ENCODE measurements around the gene POU6F2. TPM values are rescaled to one million over a fixed set of nuclear protein-coding genes. Genes with fewer than 3 reads are reported as not detected.

POU6F2 gene
- total and polyA plus RNA-seq, 2 of the 4 experiments (the other 2 are of a cell fraction), result not detected

DNA sequence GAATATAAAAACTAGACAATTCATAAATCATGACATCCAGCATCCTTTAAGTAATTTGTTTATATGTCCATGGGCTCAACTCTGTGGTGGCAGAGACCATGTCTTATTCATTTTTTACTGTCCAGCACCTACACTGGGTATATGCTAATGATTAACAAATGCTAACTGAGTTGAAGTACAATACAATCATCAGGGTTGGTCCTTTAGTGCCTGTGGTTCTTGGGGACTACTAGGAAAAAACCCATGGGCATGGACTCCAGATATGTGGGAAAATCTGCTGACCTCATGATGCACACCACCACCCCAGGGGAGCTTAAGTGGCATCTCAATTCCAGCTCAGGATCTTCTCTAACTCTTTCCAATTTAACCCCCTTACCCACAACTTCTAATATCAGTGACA, 503.2 kb downstream of the POU6F2 start:
- H3K4ac ChIP-seq (ENCODE audit: low read depth, low read length), result no peak overlapping the region
- H3K36me3 ChIP-seq (ENCODE audit: control insufficient read depth, insufficient read depth, low read length), result no peaks in the 10 kb centered on the region
- H3K23ac ChIP-seq (ENCODE audit: low read depth, low read length), result no peak overlapping the region
- no peaks in the 10 kb centered on the region for H4K20me1 ChIP-seq (ENCODE audit: insufficient read depth, low read length)
- H2BK5ac ChIP-seq (ENCODE audit: low read depth, low read length, poor library complexity, severe bottlenecking), result no peak overlapping the region
- BruUV-seq (replicated peaks), result no TSS peak
- H2BK120ac ChIP-seq (ENCODE audit: low read depth, low read length), result no peak overlapping the region
- no peak overlapping the region for H3K4me3 ChIP-seq (ENCODE audit: insufficient read depth, low read depth, low read length)
- H2BK20ac ChIP-seq (ENCODE audit: low read depth, low read length), result no peak overlapping the region
- in situ Hi-C loops (cut with MboI; ENCODE audit: low sequenced_read_pairs), result no loop called here
- no peaks in the 10 kb centered on the region for H3K79me1 ChIP-seq (ENCODE audit: low read depth in 1 of 2, low read length in 2 of 2)
- no peak overlapping the region for H3K14ac ChIP-seq (replicated peaks; ENCODE audit: low read depth, low read length)
- dilution Hi-C loops (cut with HindIII; ENCODE audit: low sequenced_read_pairs, unreplicated experiment), result no loop called here
- no peak overlapping the region for H3K27ac ChIP-seq (ENCODE audit: insufficient read depth, low read length)
- no peak overlapping the region for H4K5ac ChIP-seq (ENCODE audit: low read depth, low read length)
- ChIA-PET POLR2A (ENCODE audit: unreplicated experiment) (no interaction called here), CTCF (no interaction called here)
- no peak overlapping the region for H4K91ac ChIP-seq (ENCODE audit: insufficient read depth, low read depth, low read length)
- no peaks in the 10 kb centered on the region for H3K9me1 ChIP-seq (ENCODE audit: insufficient read depth, low read length)
- no peak overlapping the region for H3K4me2 ChIP-seq (ENCODE audit: low read depth, low read length)
- no peak overlapping the region for H3K18ac ChIP-seq (ENCODE audit: low read depth, low read length)
- no peak overlapping the region for H3K56ac ChIP-seq (ENCODE audit: extremely low read depth, insufficient read depth, low read length)
- ATAC-seq (ENCODE audit: low read depth) (no peak), DNase-seq (no peak)
- H2AK9ac ChIP-seq (replicated peaks; ENCODE audit: low read depth, low read length, poor library complexity), result no peak overlapping the region
- no peak overlapping the region for H2AFZ ChIP-seq (replicated peaks; ENCODE audit: low read length, poor library complexity)
- no peak overlapping the region for H2BK15ac ChIP-seq (ENCODE audit: low read depth, low read length)
- intact Hi-C loops (cut with micrococcal nuclease), result no loop called here
- H3K27me3 ChIP-seq (ENCODE audit: control insufficient read depth, insufficient read depth, low read length), result no peaks in the 10 kb centered on the region
- no peak overlapping the region for H3K9ac ChIP-seq (ENCODE audit: low read depth, low read length)
- H3K9me3 ChIP-seq (ENCODE audit: control insufficient read depth, insufficient read depth, low read length), result no peaks in the 10 kb centered on the region
- no peak overlapping the region for H4K8ac ChIP-seq (ENCODE audit: low read depth in 2 of 2, low read length in 2 of 2)
- TF ChIP-seq, protein P1, sequence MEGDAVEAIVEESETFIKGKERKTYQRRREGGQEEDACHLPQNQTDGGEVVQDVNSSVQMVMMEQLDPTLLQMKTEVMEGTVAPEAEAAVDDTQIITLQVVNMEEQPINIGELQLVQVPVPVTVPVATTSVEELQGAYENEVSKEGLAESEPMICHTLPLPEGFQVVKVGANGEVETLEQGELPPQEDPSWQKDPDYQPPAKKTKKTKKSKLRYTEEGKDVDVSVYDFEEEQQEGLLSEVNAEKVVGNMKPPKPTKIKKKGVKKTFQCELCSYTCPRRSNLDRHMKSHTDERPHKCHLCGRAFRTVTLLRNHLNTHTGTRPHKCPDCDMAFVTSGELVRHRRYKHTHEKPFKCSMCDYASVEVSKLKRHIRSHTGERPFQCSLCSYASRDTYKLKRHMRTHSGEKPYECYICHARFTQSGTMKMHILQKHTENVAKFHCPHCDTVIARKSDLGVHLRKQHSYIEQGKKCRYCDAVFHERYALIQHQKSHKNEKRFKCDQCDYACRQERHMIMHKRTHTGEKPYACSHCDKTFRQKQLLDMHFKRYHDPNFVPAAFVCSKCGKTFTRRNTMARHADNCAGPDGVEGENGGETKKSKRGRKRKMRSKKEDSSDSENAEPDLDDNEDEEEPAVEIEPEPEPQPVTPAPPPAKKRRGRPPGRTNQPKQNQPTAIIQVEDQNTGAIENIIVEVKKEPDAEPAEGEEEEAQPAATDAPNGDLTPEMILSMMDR (conservative IDR thresholded peaks at IDR 0.05; ENCODE audit: low read depth, low read length), result no peak
- TF ChIP-seq NFE2L2 (IDR thresholded peaks at IDR 0.05; ENCODE audit: low read depth, low read length), result no peak
- TF ChIP-seq MXI1 (IDR thresholded peaks at IDR 0.05; ENCODE audit: borderline replicate concordance, low read depth, low read length), result no peak
- H3K4me1 ChIP-seq (ENCODE audit: control insufficient read depth, insufficient read depth, low read length), result no peaks in the 10 kb centered on the region
- no peak overlapping the region for H2AK5ac ChIP-seq (ENCODE audit: low read depth, low read length)

Measured in IMR-90 (cell line).